MCF 10A (cell line): ENCODE measurements around the gene CTDNEP1. TPM values are rescaled to one million over a fixed set of nuclear protein-coding genes. Genes with fewer than 3 reads are reported as not detected.

ENCODE experiments used
- BruUV-seq: library from RNA; stranded (reverse); fragments of 400-500 nt; replicated peaks from 2 replicates; lab custom pipeline; 2021; lab: Mats Ljungman, UMichigan
- CTCF ChIA-PET: fragments of 300-600 bp; sonication (Branson Sonifier 250); formaldehyde crosslinking; extraction: SDS; loops from one replicate; lab custom pipeline; 2021; ENCODE audit warnings: antibody characterized with exemption, inconsistent platforms; lab: Yijun Ruan, JAX
- POLR2A ChIA-PET: fragments of 300-600, 350-650 bp; sonication (Branson Sonifier 250); formaldehyde crosslinking; extraction: SDS; loops from one replicate; lab custom pipeline; 2020; ENCODE audit warnings: antibody characterized with exemption, inconsistent platforms; lab: Yijun Ruan, JAX
- DNase-seq: peaks from one replicate; pipeline ENCODE4 v3.0.0-alpha.2; 2018; ENCODE audit not compliant: unreplicated experiment
- H3K27ac Mint-ChIP-seq: one replicate; pipeline ENCODE4 v1.8.0; 2022; ENCODE audit warnings: mild to moderate bottlenecking, low read depth, mixed read lengths; ENCODE audit not compliant: unreplicated experiment
- H3K27me3 Mint-ChIP-seq: one replicate; pipeline ENCODE4 v1.8.0; 2022; ENCODE audit warnings: mixed read lengths; ENCODE audit not compliant: insufficient read depth, unreplicated experiment
- H3K36me3 Mint-ChIP-seq: one replicate; pipeline ENCODE4 v1.8.0; 2022; ENCODE audit warnings: mild to moderate bottlenecking, moderate library complexity, mixed read lengths; ENCODE audit not compliant: insufficient read depth, unreplicated experiment
- H3K4me1 Mint-ChIP-seq: one replicate; pipeline ENCODE4 v1.8.0; 2022; ENCODE audit warnings: mixed read lengths; ENCODE audit not compliant: insufficient read depth, unreplicated experiment
- H3K4me3 Mint-ChIP-seq: one replicate; pipeline ENCODE4 v1.8.0; 2022; ENCODE audit warnings: mild to moderate bottlenecking, moderate library complexity, mixed read lengths; ENCODE audit not compliant: unreplicated experiment
- H3K9me3 Mint-ChIP-seq: one replicate; pipeline ENCODE4 v1.8.0; 2022; ENCODE audit warnings: mixed read lengths; ENCODE audit not compliant: unreplicated experiment
- CTCF ChIP-seq: fragments of 200-600 bp; IDR thresholded peaks from one replicate; pipeline ENCODE4 v1.8.0; 2022; ENCODE audit warnings: antibody characterized with exemption, mild to moderate bottlenecking; ENCODE audit not compliant: unreplicated experiment
- intact Hi-C: fragments of 100-400 bp; cut with micrococcal nuclease; formaldehyde crosslinking; loops from 2 replicates; pipeline ENCODE4 v1.14.1; 2022
- total RNA-seq: library from RNA; stranded (reverse); gene quantifications from 2 replicates; pipeline ENCODE4 v1.2.3, GENCODE V29; 2022

The CTDNEP1 gene
- total RNA-seq, 1 experiment from 2014 or later = 148 TPM

GRCh38 chr17:7294614-7295153, 43.1 kb upstream of the CTDNEP1 start, which contains the start of gene YBX2:
Gene YBX2, minus strand, starts transcription at chr17:7294639. Its CDS starts 139 bp downstream, at chr17:7294500.
- H3K4me1 Mint-ChIP-seq = peaks cover 17% of the 10 kb centered on the region
- intact Hi-C loops = loop anchor here (5.0 kb wide), 1 partner anchor 247 kb away; no protein-coding TSS in a partner anchor
- DNase-seq = peak; percentile 74
- ChIA-PET POLR2A (no interaction called here), CTCF (no interaction called here)
- no peaks in the 10 kb centered on the region for H3K9me3 Mint-ChIP-seq
- no TSS peak for BruUV-seq
- no peak within 1 kb of the TSS for H3K27ac Mint-ChIP-seq
- no peaks in the 10 kb centered on the region for H3K27me3 Mint-ChIP-seq
- TF ChIP-seq CTCF = no peak
- peak within 1 kb of the TSS; percentile 63 for H3K4me3 Mint-ChIP-seq
- peaks cover 10% of the 10 kb centered on the region for H3K36me3 Mint-ChIP-seq

- H3K36me3 Mint-ChIP-seq = peaks cover 10% of the 10 kb centered on the region
- H3K27ac Mint-ChIP-seq = no peak overlapping the region
- TF ChIP-seq CTCF = no peak
- intact Hi-C loops = no loop called here
- H3K27me3 Mint-ChIP-seq = no peaks in the 10 kb centered on the region
- no TSS peak for BruUV-seq
- CTCF ChIA-PET = interaction anchor here (1.2 to 3.6 kb wide), 3 partner anchors 14 to 273 kb away, joined by 3 to 23 read pairs (median 5); partner anchors contain the start of gene SLC2A4
- no peaks in the 10 kb centered on the region for H3K9me3 Mint-ChIP-seq
- peak; percentile 46 for DNase-seq
- H3K4me3 Mint-ChIP-seq = peak overlapping the region; percentile 43
- H3K4me1 Mint-ChIP-seq = peaks cover 17% of the 10 kb centered on the region
- POLR2A ChIA-PET = interaction anchor here (0.9 to 3.1 kb wide), 9 partner anchors 11 to 393 kb away, joined by 3 to 30 read pairs (median 4); partner anchors contain the start of genes GABARAP, NEURL4, SLC2A4 and TP53
These were observed 42.5 kb upstream of the CTDNEP1 start for GRCh38 chr17:7293816-7294613.

- peak; percentile 94 for DNase-seq
- TF ChIP-seq CTCF = no peak
- Mint-ChIP-seq H3K9me3 (no peaks in the 10 kb centered on the region), H3K27me3 (peaks cover 7% of the 10 kb centered on the region), H3K27ac (no peak overlapping the region), H3K4me1 (peaks cover 17% of the 10 kb centered on the region), H3K4me3 (peak overlapping the region; percentile 43), H3K36me3 (peaks cover 10% of the 10 kb centered on the region)
- no TSS peak for BruUV-seq
- POLR2A ChIA-PET = interaction anchor here (0.9 to 3.1 kb wide), 10 partner anchors 10 to 394 kb away, joined by 3 to 30 read pairs (median 4); partner anchors contain the start of genes GABARAP, NEURL4, SLC2A4 and TP53
- CTCF ChIA-PET = interaction anchor here (1.2 to 3.6 kb wide), 4 partner anchors 10 to 272 kb away, joined by 3 to 23 read pairs (median 4); partner anchors contain the start of gene SLC2A4
- intact Hi-C loops = no loop called here
These were observed 41.6 kb upstream of the CTDNEP1 start for GRCh38 chr17:7293159-7293558.

GRCh38 chr17:7292729-7293128, 41.2 kb upstream of the CTDNEP1 start:
- CTCF ChIA-PET = interaction anchor here (0.6 to 3.6 kb wide), 6 partner anchors 10 to 296 kb away, joined by 3 to 23 read pairs (median 4); partner anchors contain the start of gene SLC2A4
- peaks cover 12% of the 10 kb centered on the region for H3K27me3 Mint-ChIP-seq

More at GRCh38 chr17:7292729-7293128, 41.2 kb upstream of the CTDNEP1 start:
- H3K27ac Mint-ChIP-seq = no peak overlapping the region
- no peak for TF ChIP-seq CTCF
- BruUV-seq = no TSS peak
- H3K36me3 Mint-ChIP-seq = peaks cover 10% of the 10 kb centered on the region
- DNase-seq = no peak
- H3K4me1 Mint-ChIP-seq = peaks cover 17% of the 10 kb centered on the region
- intact Hi-C loops = no loop called here
- POLR2A ChIA-PET = interaction anchor here (0.6 to 3.1 kb wide), 9 partner anchors 10 to 126 kb away, joined by 3 to 30 read pairs (median 5); partner anchors contain the start of genes GABARAP, NEURL4 and SLC2A4
- peak overlapping the region; percentile 38 for H3K4me3 Mint-ChIP-seq
- no peaks in the 10 kb centered on the region for H3K9me3 Mint-ChIP-seq
